T-cell (primary cell): ENCODE measurements around the gene GRHL1. TPM values are rescaled to one million over a fixed set of nuclear protein-coding genes. Genes with fewer than 3 reads are reported as not detected.

Experiments
- ATAC-seq, 4 experiments: fragments of 200-7000 bp in 3 of 4; fragments of 150-1000 bp in 1 of 4; cut with Tn5 transposase; replicated peaks in 1 of 4; 1 replicate in 3 of 4; 2 replicates in 1 of 4; pipeline ENCODE4 v1.10.0; 2021; ENCODE audit warnings: moderate library complexity in 3 of 4, mild to moderate bottlenecking in 2 of 4, moderate number of reproducible peaks in 1 of 4
- CTCF ChIA-PET, 2 donors: fragments of 300-600 bp; sonication (Branson Sonifier 250); formaldehyde crosslinking; loops; one replicate each; lab custom pipeline; 2022; ENCODE audit warnings: antibody characterized with exemption in 2 of 2; lab: Charles Lee
- POLR2A ChIA-PET, 2 donors: fragments of 300-600 bp; sonication (Branson Sonifier 250); formaldehyde crosslinking; loops; one replicate each; lab custom pipeline; 2022; ENCODE audit warnings: antibody characterized with exemption in 2 of 2; lab: Charles Lee
- DNase-seq, 35 experiments: peaks; one replicate each; pipeline versions ENCODE4 v3.0.0 to v3.0.0-alpha.2; 2013 to 2023
- H3K27ac ChIP-seq: one replicate; pipeline ENCODE4 v1.5.1; 2013; ENCODE audit warnings: low read length
- H3K27me3 ChIP-seq, 2 experiments: replicated peaks in 1 of 2; 1 replicate in 1 of 2; 2 replicates in 1 of 2; pipeline versions ENCODE4 v1.6.1 to v1.7.0; 2013; ENCODE audit warnings: low read length in 1 of 2, mixed read lengths in 1 of 2; ENCODE audit not compliant: control insufficient read depth in 2 of 2, insufficient read depth in 2 of 2; ENCODE audit errors: extremely low read depth in 1 of 2
- H3K36me3 ChIP-seq, 2 donors: 1 replicate in 1 of 2; 2 replicates in 1 of 2; pipeline versions ENCODE4 v1.6.1 to v1.7.0; 2013; ENCODE audit warnings: low read length in 1 of 2; ENCODE audit not compliant: control insufficient read depth in 2 of 2, insufficient read depth in 1 of 2; ENCODE audit errors: extremely low read depth in 1 of 2
- H3K4me1 ChIP-seq, 2 experiments: 1 replicate in 1 of 2; 2 replicates in 1 of 2; pipeline versions ENCODE4 v1.6.1 to v1.7.0; 2013; ENCODE audit warnings: low read length in 2 of 2, mixed read lengths in 1 of 2; ENCODE audit not compliant: insufficient read depth in 2 of 2, control insufficient read depth in 1 of 2; ENCODE audit errors: extremely low read depth in 1 of 2
- H3K4me3 ChIP-seq, 2 donors: 1 replicate in 1 of 2; 2 replicates in 1 of 2; pipeline versions ENCODE4 v1.5.1 to v1.7.0; 2013; ENCODE audit warnings: mild to moderate bottlenecking in 2 of 2, low read length in 1 of 2, moderate library complexity in 1 of 2; ENCODE audit not compliant: control insufficient read depth in 1 of 2; ENCODE audit errors: extremely low read depth in 1 of 2
- H3K9me3 ChIP-seq: 2 replicates; pipeline ENCODE4 v1.7.0; 2013
- H3K27ac Mint-ChIP-seq, 2 donors: one replicate each; pipeline ENCODE4 v1.8.0; 2020 to 2021; ENCODE audit warnings: mild to moderate bottlenecking in 2 of 2, mixed read lengths in 2 of 2
- H3K27me3 Mint-ChIP-seq, 2 donors: one replicate each; pipeline ENCODE4 v1.8.0; 2021 to 2022; ENCODE audit warnings: mixed read lengths in 2 of 2
- H3K36me3 Mint-ChIP-seq: one replicate; pipeline ENCODE4 v1.8.0; 2021; ENCODE audit warnings: mixed read lengths
- H3K4me1 Mint-ChIP-seq, 3 donors: one replicate each; pipeline ENCODE4 v1.8.0; 2020 to 2022; ENCODE audit warnings: mixed read lengths in 3 of 3, mild to moderate bottlenecking in 1 of 3
- H3K4me3 Mint-ChIP-seq, 3 donors: one replicate each; pipeline ENCODE4 v1.8.0; 2020 to 2022; ENCODE audit warnings: mild to moderate bottlenecking in 3 of 3, mixed read lengths in 3 of 3, moderate library complexity in 3 of 3
- H3K9me3 Mint-ChIP-seq, 3 donors: one replicate each; pipeline ENCODE4 v1.8.0; 2020 to 2022; ENCODE audit warnings: mixed read lengths in 3 of 3
- WGBS: methylation state at CpG from one replicate; pipeline ENCODE4 v1.1.5; 2013; ENCODE audit warnings: missing lambda C conversion rate; ENCODE audit not compliant: insufficient coverage; 5-methylcytosine and 5-hydroxymethylcytosine counted together
- total RNA-seq, 35 experiments: library from RNA in 6 of 35; stranded (reverse) in 6 of 35; fragments of 120-200 nt in 1 of 35; gene quantifications; one replicate each; pipeline versions ENCODE4 v1.2.1 to v1.2.4 and lab custom pipeline; 2013 to 2026

The GRHL1 gene
- total RNA-seq, 5 donors from 2014 or later (not counting 1 experiment from before 2014, with no cell fraction given): 0.07 to 0.61 (median 0.43) TPM

- Mint-ChIP-seq H3K4me3 (peak overlapping the region in 1 of 3 donors; percentile 73), H3K27ac (peak overlapping the region; percentile 39 to 43), H3K9me3 (no peaks in the 10 kb centered on the region), H3K36me3 (no peaks in the 10 kb centered on the region), H3K27me3 (no peaks in the 10 kb centered on the region), H3K4me1 (peaks cover 25 to 32% (median 29%) of the 10 kb centered on the region in 3 donors)
- no peaks in the 10 kb centered on the region for H3K36me3 ChIP-seq
- CTCF ChIA-PET: interaction anchor here in 1 of 2 donors (6.1 kb wide), 1 partner anchor 43 kb away, joined by 27 read pairs; no protein-coding TSS in a partner anchor
- H3K9me3 ChIP-seq: no peaks in the 10 kb centered on the region
- 92% methylated on average over 16 of the region's 16 CpGs for WGBS
- peaks cover 16 to 33% of the 10 kb centered on the region in 2 experiments for H3K4me1 ChIP-seq
- H3K4me3 ChIP-seq: no peak overlapping the region
- no peak for DNase-seq
- ATAC-seq: no peak
- H3K27ac ChIP-seq: no peak overlapping the region
- POLR2A ChIA-PET: no interaction called here
- H3K27me3 ChIP-seq: peaks cover 0 to 5% of the 10 kb centered on the region in 2 experiments
Measured at GRCh38 chr2:10027660-10028330, 76.3 kb downstream of the GRHL1 start.

- Histone ChIP-seq H3K4me1 (peaks cover 16 to 33% of the 10 kb centered on the region in 2 experiments), H3K9me3 (no peaks in the 10 kb centered on the region), H3K27me3 (peaks cover 0 to 5% of the 10 kb centered on the region in 2 experiments), H3K27ac (peak overlapping the region; percentile 45), H3K4me3 (no peak overlapping the region), H3K36me3 (no peaks in the 10 kb centered on the region)
- ATAC-seq (no peak), DNase-seq (no peak)
- CTCF ChIA-PET: interaction anchor here (1.2 to 6.1 kb wide), 2 partner anchors 44 to 45 kb away, joined by 4 to 27 read pairs; no protein-coding TSS in a partner anchor
- H3K9me3 Mint-ChIP-seq: no peaks in the 10 kb centered on the region
- POLR2A ChIA-PET: no interaction called here
- H3K27me3 Mint-ChIP-seq: no peaks in the 10 kb centered on the region
- no peaks in the 10 kb centered on the region for H3K36me3 Mint-ChIP-seq
- H3K27ac Mint-ChIP-seq: peak overlapping the region; percentile 50 to 69
- H3K4me3 Mint-ChIP-seq: peak overlapping the region in 1 of 3 donors; percentile 73
- H3K4me1 Mint-ChIP-seq: peaks cover 25 to 32% (median 29%) of the 10 kb centered on the region in 3 donors
- WGBS: 98% methylated on average over 9 of the region's 16 CpGs
Measured at GRCh38 chr2:10028407-10028987, 77.0 kb downstream of the GRHL1 start.

GRCh38 chr2:10028988-10029874, 77.7 kb downstream of the GRHL1 start:
- H3K4me3 ChIP-seq: peak overlapping the region; percentile 15 to 50
- DNase-seq (peak in 29 of 35 experiments; percentile 16 to 68 (median 52)), ATAC-seq (peak; percentile 89 to 94 (median 92))
- peak overlapping the region; percentile 50 to 69 for H3K27ac Mint-ChIP-seq
- H3K36me3 ChIP-seq: no peaks in the 10 kb centered on the region
- ChIA-PET CTCF (interaction anchor here (0.7 to 6.1 kb wide), 3 partner anchors 45 to 74 kb away, joined by 3 to 27 read pairs (median 4); no protein-coding TSS in a partner anchor), POLR2A (no interaction called here)
- H3K27me3 Mint-ChIP-seq: no peaks in the 10 kb centered on the region
- WGBS: 35% methylated on average over 14 of the region's 26 CpGs
- H3K36me3 Mint-ChIP-seq: no peaks in the 10 kb centered on the region
- H3K27ac ChIP-seq: peak overlapping the region; percentile 45
- no peaks in the 10 kb centered on the region for H3K9me3 ChIP-seq
- no peaks in the 10 kb centered on the region for H3K9me3 Mint-ChIP-seq
- H3K4me1 ChIP-seq: peaks cover 16 to 33% of the 10 kb centered on the region in 2 experiments
- H3K4me1 Mint-ChIP-seq: peaks cover 25 to 32% (median 29%) of the 10 kb centered on the region in 3 donors
- H3K27me3 ChIP-seq: peaks cover 0 to 5% of the 10 kb centered on the region in 2 experiments
- H3K4me3 Mint-ChIP-seq: peak overlapping the region; percentile 39 to 73 (median 54)

GRCh38 chr2:10029875-10030223, 78.4 kb downstream of the GRHL1 start:
- ATAC-seq (no peak), DNase-seq (no peak)
- H3K4me3 Mint-ChIP-seq: peak overlapping the region in 2 of 3 donors; percentile 1 to 73
- peaks cover 16 to 36% of the 10 kb centered on the region in 2 experiments for H3K4me1 ChIP-seq
- H3K4me3 ChIP-seq: peak overlapping the region in 1 of 2 donors; percentile 15
- H3K9me3 Mint-ChIP-seq: no peaks in the 10 kb centered on the region
- WGBS: 100% methylated on average over 1 of the region's 7 CpGs
- no peaks in the 10 kb centered on the region for H3K9me3 ChIP-seq
- H3K27ac ChIP-seq: no peak overlapping the region
- H3K36me3 ChIP-seq: no peaks in the 10 kb centered on the region
- ChIA-PET CTCF (interaction anchor here (0.5 to 6.1 kb wide), 4 partner anchors 45 to 74 kb away, joined by 3 to 27 read pairs (median 6); no protein-coding TSS in a partner anchor), POLR2A (no interaction called here)
- H3K27ac Mint-ChIP-seq: peak overlapping the region; percentile 50 to 69
- H3K36me3 Mint-ChIP-seq: no peaks in the 10 kb centered on the region
- no peaks in the 10 kb centered on the region for H3K27me3 Mint-ChIP-seq
- H3K4me1 Mint-ChIP-seq: peaks cover 26 to 38% (median 29%) of the 10 kb centered on the region in 3 donors
- H3K27me3 ChIP-seq: peaks cover 0 to 5% of the 10 kb centered on the region in 2 experiments

- ChIA-PET POLR2A (no interaction called here), CTCF (interaction anchor here (0.5 to 6.1 kb wide), 5 partner anchors 46 to 380 kb away, joined by 3 to 27 read pairs (median 8); no protein-coding TSS in a partner anchor)
- H3K27ac ChIP-seq: no peak overlapping the region
- WGBS: 92% methylated on average over 8 of the region's 9 CpGs
- peaks cover 16 to 40% of the 10 kb centered on the region in 2 experiments for H3K4me1 ChIP-seq
- DNase-seq (no peak), ATAC-seq (no peak)
- Mint-ChIP-seq H3K4me3 (peak overlapping the region in 1 of 3 donors; percentile 73), H3K27me3 (no peaks in the 10 kb centered on the region), H3K36me3 (no peaks in the 10 kb centered on the region), H3K27ac (no peak overlapping the region), H3K9me3 (no peaks in the 10 kb centered on the region), H3K4me1 (peaks cover 29 to 42% (median 29%) of the 10 kb centered on the region in 3 donors)
- no peak overlapping the region for H3K4me3 ChIP-seq
- no peaks in the 10 kb centered on the region for H3K9me3 ChIP-seq
- H3K27me3 ChIP-seq: peaks cover 0 to 5% of the 10 kb centered on the region in 2 experiments
- H3K36me3 ChIP-seq: no peaks in the 10 kb centered on the region
Measured at GRCh38 chr2:10030311-10030736, 78.8 kb downstream of the GRHL1 start.
